ENCODE measurements around the gene LYPD1.

LYPD1 gene

DNA sequence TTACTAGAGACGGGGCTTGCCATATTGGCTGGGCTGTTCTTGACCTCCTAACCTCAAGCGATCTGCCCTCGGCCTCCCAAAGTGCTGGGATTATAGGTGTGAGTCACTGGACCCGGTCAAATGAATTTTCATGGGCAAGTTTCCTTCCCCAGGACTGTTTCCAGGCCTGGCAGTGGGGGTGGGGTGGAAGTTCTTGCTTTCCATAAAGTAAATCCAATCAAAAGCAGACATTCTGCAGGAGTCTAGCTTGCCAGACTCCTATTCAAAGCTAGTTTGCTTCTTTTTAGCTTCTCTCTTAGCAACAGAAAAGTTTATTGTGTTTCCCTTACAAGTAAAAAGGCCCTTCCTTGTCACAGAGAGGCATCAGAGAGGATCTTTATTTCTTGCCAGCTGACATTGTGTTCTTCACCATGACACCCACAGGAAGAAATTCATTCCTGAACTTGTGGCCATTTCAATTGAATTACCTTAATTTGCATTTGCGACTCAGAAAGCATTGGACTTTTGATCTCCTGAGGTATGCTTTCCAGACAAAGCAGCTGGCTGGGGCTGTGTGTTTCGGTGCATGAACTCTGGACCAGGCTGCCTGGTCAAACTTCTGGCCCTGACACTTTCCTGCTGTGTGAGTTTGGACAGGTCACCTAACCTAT lies 37.9 kb downstream of the LYPD1 start:
- DNase-seq (ENCODE audit: low spot score), result peak; percentile 70

DNA sequence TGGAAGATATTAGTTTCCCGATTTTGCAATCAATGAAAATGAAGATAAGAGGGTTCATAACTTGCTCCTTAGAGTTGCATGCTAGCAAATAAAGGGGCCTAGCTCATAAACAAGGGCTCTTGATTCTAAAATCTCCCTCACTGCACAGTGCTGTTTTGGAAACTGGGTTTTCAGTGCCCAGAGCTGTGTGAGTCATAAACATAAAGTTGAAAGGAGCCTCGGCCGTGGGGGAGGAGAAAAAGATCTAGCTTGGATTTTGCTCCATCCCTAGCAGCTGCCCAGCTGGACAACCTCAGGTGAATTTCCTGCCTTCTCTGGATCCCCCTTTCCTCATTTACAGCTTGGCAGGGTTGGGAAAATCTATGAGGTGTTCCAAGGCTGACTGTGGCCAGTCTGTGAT lies 42.5 kb downstream of the LYPD1 start:
- no peak for DNase-seq (ENCODE audit: low spot score)

DNA sequence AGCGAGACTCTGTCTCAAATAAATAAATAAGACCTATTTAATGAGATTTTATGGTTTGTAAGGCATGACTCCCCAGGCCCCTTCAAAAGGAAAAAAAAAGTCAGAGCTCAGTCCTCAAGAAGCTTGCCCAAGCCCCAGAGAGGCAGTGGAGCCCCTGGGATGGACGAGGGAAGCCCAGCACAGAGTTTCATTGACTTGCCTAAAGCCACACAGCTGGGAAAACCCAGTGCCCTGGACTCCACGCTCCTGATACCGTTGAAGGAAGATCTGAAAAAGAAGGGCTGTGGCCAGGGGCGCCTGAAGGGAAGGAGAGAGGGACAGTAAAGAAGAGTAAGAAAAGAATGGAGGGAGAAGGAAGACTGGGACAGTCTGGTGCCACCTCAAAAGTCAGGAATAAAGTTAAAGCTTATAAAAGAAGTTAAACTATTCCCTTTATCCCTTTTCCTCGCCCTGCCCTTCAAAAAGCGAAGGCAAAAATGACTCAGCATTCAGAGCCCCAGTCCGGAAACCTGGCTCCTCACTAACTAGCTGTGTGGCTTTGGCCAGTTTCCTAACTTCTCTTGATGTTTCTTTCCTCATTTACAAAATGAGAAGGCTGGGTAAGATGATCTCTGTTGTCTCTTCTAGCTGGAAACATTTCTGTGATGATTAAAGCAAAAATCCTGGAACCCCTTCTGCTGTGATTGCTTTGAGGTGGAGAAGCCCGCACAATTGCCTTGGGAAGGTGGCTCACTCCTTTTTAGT lies 46.7 kb downstream of the LYPD1 start:
- no peak for DNase-seq (ENCODE audit: low spot score)

DNA sequence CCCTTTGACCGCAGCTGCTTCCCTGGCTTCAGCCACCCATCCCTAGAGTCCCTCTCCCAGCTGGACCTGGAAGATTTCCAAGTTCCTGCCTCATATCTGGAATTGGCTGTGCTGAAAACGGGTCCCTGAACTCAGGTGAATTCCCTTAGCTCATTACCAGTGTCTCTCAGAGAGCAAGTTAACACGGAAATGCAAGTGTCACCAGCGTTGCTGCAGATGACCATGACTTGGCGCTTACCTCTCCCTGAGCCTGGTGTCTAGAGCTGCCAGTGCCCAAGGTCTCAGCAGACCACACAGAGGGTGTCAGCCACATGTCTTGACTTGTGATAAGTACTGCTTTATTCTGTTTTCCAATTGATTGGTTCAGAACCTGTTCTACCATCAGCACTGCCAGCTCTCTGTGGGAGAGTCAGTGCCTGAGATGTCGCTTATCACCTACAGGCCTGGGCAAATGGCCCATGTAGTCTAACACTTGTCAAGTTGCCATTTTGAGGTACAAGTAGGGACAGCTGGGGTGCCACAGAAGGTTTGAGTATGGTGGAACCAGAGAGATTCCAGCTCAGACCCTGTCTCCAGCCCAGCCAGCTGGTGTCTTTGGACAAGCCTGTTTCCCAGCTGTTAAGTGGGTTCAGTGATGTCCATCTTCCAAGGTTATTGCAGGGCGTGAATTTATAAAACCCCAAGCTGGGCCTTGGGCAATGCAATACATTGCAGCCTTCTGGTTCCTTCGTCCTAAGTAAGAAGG lies 48.7 kb downstream of the LYPD1 start:
- DNase-seq (ENCODE audit: low spot score), result no peak

DNA sequence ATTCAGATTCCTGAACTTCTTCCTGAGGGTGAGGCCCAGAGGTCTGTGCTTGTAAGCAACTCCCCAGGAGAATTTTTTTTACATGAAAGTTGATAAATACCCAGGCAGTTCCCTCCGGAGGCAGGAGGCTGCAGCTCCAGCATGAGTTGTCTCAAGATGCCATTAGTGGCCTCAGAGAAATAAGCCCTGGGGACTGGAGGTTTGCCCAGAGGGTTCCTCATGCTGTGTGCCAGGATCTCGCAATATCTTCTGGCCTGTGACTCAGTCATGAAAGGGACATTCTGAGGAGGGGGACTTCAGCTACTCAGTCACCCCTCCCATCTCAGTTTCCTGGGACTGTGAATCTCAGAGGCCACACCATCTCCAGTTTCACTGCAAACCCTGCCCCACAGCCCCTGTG lies 49.9 kb downstream of the LYPD1 start:
- DNase-seq (ENCODE audit: low spot score), result no peak

DNA sequence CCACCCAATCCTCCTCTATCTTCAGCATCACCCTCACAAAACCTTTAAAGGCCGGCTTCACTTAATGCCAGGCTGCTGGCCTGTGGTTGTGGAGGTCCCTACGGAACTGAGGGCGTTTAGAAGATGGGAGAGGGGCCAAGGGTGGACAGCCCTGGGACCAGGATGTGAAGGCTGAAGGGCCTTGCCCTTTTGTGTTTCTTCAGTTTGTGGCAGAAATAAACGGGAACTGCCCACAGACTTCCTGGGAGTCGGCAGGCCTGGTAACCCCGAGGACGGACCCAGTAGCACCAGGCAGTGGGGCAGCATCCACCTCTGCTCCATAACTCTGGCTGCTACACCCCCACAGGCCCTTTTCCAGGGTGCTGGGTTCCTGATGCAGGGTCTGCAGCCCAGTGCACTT lies 51.3 kb downstream of the LYPD1 start:
- DNase-seq (ENCODE audit: low spot score), result no peak

DNA sequence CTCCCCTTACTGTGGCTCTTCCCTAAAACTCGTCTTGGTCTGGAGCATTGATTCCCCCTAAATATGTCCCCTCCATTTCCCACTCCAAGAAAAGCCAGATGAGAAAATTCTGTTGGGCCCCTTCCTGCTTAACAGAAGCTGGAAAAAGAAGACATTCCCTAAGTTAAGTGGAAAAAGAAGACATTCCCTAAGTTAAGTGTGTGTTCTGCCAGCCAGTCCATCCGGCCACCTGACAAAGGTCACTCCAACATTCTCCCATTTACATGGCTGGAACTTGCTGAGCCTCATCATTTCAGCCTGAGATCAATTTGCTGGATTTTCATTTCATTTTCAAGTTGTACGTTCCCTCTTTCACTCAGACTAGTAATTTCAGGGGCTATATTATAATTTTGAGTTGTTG lies 52.0 kb downstream of the LYPD1 start:
- no peak for DNase-seq (ENCODE audit: low spot score)

DNA sequence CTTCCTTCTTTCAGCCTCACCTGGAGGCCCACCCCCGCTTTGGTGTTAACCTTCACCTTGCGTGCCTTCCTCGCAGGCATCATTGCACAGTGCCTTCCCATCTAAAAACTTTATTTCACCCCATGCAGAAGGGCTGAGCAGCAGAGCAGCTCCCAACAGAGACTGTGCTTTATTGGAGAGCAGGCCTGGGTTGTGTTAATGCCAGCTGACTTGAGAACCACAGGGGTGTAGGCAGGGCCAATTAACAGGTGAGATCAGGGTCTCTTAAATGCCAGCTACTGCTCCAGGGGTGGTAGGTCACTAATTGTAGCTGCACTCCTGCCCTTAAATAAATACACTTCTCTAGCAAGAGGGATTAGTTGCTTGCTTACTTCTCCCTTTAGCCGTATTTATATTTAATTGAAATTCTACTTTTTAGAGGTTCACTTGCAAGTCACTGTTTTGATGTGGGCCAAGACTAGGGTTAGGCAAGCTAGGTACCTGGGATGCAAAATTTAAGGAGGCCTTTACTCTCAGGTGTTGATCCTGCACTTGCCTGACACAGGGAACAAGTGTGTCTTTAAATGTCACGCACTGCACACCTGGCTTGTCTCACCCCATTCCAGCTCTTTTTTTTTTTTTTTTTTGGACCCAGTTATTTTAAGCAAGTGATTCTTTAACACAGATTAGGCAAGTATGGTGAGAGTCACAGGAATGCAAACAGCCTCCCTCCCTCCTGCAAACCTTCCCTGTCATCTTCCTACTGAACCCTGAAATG lies 54.5 kb downstream of the LYPD1 start:
- DNase-seq (ENCODE audit: low spot score), result no peak

DNA sequence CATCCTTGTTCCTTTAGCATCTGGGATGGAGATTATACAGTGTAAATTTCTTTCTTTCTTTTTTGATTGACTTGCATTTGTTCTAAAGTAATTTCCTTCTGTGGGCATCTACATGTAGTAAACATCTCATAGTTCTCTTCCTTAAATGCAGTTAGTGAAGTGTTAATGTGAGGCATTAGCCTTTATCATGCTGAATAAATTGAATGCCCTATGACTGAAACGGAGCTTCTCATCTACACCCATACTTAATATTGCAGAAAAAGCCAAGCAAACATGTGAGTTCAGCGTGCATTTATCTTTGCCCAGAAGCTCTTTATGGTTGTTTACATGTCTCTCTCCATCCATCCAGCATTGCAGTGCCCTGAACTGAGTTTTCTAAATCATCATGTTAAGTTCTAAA lies 58.3 kb downstream of the LYPD1 start:
- no peak for DNase-seq (ENCODE audit: low spot score)

DNA sequence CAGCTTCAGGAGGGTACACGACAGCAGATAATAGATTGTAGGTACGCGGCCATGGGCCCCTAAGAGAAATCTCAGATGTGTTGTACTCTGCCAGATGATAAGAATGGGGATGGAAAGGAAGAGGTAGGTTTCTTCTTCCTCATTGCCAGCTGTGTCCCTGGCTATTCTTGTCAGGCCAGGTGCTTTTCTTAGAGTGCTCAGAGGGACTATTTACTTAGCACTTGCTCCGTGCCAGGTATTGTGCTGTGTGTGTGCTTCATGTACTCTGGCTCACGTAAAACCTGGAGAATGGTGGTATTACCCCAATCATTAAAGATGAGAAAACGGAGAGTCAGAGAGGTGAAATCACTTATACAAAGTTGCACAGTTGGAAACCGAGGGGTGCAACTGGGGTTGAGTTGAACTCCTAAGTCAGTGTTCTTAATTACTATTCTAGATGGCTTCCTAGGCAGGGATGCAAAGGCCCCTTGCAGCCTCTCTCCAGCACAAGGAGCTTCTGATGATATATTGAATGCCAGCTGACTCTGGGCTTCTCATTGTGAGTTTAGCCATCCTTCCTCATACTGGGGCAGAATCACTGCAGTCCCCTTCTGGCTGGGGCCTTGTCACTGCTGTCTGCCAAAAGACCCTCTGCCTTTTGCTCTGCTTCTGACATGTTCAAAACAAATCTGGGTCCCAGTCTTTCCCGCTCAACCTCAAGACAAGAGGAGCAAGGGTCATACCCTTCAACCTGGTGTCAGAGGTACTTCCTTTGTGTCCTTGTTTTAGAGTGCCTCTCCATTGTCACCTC lies 60.7 kb downstream of the LYPD1 start:
- DNase-seq (ENCODE audit: low spot score), result no peak

DNA sequence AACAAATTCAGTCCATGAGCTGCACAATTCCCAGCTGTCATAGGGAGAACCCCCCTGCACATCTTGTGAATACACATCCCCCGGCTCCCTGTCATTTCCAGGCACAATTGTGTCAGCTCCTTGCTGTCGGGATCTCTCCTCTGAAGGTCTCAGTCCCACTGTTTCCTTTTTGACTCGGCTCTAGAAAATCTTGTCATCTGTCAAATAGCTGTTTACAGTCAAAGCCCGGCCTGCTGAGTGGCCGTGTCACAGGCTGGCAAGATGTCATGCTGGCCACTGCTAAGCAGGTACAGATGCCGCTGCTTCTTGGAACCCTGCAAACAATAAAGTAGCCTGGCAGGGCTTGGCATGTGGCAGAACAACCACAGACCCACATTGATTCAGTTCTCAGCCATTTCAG lies 61.7 kb downstream of the LYPD1 start:
- DNase-seq (ENCODE audit: low spot score), result no peak

DNA sequence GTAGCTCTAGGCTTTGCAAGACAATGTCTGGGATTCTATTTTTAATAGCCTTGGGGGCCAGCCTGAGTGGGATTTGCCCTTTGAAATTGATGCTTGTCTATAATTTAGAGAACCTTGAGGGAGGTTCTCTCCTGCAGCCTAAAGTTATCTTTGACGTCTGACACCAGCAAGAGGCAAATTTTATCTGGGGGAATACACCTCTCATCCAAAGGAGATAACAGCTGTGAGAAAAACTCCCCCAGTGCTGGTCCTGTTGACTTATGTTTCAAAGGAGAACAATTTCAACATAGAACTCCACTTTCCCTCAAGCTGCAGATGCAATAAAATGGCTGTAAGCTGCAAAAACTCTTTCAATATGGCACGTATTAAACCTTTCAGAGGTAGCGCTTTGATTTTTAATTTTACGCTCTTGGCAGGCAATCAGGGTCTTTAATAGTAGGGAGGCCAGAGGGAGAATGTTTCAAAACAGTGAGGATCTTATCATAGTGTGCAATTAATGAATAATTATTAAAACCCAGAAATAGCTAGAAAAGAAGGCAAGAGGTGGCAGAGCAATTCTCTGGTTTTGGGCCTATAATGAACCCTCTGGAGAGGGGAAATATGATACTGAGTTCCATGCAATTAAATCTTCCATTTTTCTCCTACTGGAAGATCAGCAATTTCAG lies 62.4 kb downstream of the LYPD1 start:
- no peak for DNase-seq (ENCODE audit: low spot score)

DNA sequence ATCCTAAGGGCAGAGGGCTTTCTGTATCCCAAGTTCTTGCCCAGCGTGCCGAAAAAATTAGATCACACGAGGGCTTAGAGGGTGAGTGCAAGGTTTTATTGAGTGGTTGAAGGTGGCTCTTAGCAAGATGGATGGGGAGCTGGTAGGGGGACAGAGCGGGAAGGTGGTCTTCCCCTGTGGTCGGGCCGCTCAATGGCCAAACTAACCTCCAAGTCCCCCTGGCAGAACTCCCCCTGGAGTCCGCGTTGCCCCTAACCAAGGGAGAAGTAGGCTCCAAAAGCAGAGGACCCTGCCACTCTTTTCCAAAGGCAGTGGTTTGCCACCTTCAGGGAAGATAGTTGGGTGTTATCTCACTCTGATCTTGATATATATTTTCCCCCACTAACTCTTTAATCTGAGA lies 63.4 kb downstream of the LYPD1 start:
- no peak for DNase-seq (ENCODE audit: low spot score)

DNA sequence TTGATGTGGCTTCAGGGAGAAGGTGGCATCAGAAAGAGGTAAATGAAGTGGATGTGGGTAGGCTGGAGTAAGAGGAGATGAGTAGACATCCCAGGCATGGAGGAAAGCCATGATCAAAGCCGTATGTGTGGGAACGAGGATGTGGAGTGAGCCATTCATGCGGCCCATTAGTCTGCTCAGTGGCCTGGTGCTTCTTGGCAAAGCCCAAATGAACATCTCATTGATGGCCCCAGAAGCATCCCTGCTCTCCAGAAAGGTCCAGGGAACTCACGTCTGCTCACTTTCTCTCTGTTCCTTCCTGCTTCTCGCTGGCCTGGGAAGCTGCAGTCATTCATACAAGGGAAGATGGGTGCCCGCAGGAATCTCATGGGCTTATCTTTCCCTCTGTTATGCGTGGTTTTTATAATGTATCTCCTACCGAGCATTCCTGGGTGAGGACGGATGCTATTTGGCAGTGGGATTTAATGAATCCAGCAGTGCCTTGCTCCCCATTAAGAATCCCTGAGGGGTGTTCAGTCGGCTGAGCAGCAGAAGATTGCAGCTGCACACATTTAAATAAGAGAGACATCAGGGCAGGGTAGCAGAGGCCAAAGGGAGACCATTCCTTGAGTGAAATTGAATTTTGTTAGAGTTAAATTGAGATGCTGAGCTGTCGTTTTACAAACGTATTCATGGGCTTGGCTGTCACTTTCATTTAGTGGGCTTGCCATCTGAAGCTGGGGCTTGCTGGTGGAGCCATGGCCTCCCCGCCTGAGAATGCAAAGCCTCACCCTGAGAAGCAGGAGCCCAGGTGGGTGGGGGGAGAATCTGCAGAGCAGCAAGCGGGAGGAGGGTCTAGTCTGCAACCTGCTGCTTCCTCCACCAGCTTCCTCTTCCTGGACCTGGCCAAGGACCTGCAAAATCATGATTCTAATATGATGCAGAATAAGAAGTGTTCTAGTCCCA lies 64.5 kb downstream of the LYPD1 start:
- no peak for DNase-seq (ENCODE audit: low spot score)

DNA sequence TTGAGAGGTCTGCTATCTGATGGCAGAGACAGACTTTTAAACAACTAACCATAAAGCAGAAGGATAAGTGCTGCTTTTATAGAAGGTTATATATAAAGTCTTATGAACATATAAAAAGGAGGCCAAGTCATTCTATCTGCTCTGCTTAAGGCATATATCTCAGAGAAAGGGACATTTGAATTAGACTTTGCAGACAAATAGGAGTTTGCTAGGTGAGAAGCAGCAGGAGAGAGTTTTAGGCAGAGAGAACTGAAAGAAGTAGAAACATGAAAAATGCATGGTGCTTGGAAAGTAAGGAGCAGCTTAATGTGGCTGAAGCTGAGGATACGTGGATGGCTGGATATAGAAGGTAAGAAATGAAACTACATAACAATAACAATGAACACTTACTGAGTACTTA lies 65.4 kb downstream of the LYPD1 start:
- no peak for DNase-seq (ENCODE audit: low spot score)

DNA sequence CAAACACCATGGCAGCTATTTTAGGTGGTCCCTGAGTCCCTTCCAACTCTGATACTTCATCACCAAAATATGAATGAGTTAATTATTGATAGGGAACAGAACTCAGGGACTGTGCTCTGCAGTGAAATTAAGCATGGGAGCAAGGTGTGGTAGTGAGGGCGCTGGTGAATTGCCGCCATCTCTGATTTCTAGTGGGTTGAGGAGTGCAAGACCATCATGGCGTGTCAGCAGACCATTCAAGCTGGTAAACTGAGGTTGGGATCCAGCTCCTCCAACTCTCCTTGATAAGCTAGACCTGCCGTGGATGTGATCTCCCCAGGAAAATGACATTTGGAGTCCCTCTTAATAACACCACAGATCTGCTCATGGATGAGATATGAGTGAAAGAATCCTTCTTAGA lies 70.4 kb downstream of the LYPD1 start:
- DNase-seq (ENCODE audit: low spot score), result no peak

DNA sequence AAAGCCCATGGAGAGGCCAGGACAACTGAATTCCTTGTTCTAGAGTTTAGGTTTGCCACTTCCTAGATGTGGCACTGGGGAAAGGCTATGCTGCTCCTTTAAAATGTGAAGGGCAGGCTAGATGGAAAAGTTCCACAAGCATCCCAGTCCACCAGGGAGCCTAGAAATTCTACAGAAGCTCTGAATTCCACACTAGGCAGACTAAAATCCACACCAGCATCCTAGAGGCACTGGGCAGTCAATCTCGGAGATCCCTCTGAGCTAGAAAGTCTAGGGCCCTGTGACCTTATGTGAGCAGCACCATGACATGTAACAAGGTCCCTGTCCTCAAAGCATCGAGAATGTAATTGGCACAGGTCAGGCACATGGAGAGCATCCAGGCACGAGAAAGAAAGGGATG lies 71.5 kb downstream of the LYPD1 start:
- DNase-seq (ENCODE audit: low spot score), result no peak

DNA sequence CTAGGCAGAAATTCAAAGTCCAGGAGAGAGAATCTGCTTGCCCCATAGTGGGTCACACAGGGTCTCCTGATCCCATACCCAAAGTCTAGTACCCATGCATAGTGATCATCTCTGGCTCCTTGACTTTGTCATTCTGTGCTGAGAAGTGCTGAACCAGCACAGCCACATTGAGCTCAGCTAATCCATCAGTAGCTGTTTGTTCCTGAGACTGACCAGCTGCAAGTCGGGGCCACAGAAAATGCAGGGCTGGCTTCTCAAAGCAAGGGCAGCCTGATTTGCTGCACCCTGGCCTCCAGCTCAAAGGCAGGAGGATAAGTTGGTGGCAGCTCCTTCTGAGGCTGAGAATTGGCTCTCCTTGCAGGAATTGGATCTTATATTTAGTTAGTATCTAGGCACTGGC lies 72.2 kb downstream of the LYPD1 start:
- DNase-seq (ENCODE audit: low spot score), result no peak

DNA sequence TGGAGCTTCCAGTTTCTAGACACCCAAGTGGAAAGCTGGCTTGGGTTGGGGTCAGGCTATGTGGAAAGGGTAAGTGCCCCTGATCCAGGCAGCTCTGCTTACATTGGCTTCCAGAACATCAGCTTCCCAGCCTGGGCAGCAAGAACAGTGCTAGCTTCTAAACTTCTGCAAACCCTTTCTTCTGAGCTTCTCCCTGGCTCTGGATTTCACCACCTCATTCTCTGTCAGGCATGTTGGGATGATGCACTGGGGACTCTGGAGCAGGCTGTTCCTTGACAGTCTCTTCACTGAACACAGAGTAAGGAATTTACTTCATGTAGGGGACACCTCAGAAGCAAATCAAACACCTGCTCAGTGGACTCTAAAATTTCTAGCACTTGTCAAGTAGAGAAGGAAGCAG lies 72.8 kb downstream of the LYPD1 start:
- DNase-seq (ENCODE audit: low spot score), result no peak

DNA sequence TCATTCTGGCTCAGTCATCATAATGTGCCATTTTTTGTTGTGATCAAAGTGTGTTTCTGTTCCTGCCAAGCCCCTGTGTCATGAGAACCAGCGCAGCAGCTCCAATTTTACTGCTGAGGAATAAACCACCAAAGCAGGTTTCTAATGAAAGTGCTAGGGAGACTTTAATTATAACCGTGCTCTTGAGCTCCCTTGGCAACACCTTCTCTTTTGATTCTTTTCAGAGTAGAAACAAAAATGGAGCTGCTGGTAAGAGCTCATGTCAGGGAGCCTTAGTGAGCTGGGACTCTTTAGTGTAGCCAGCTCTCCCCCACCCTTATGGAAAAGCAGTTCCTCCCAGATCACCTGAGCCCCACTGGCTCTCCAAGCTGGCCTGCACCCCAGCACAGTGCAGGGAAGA lies 74.3 kb downstream of the LYPD1 start:
- no peak for DNase-seq (ENCODE audit: low spot score)

Data from globus pallidus (tissue), 1 donor.